Measurements from ENCODE around the gene LHCGR.

LHCGR gene

GRCh38 chr2:48721158-48721557, 34.4 kb downstream of the LHCGR start:
- no peak for DNase-seq (ENCODE audit: low read depth)
- no peak overlapping the region for H3K4me3 ChIP-seq (ENCODE audit: low read depth, low read length)
- TF ChIP-seq CTCF (conservative IDR thresholded peaks at IDR 0.05; ENCODE audit: low read depth, low read length), result no peak

GRCh38 chr2:48719480-48720177, 35.9 kb downstream of the LHCGR start:
- no peak for DNase-seq (ENCODE audit: low read depth)
- no peak overlapping the region for H3K4me3 ChIP-seq (ENCODE audit: low read depth, low read length)
- TF ChIP-seq CTCF (conservative IDR thresholded peaks at IDR 0.05; ENCODE audit: low read depth, low read length), result no peak

GRCh38 chr2:48717846-48718245, 37.7 kb downstream of the LHCGR start:
- no peak for TF ChIP-seq CTCF (conservative IDR thresholded peaks at IDR 0.05; ENCODE audit: low read depth, low read length)
- peak; percentile 67 for DNase-seq (ENCODE audit: low read depth)

GRCh38 chr2:48715956-48716355, 39.6 kb downstream of the LHCGR start:
- peak; percentile 92 for DNase-seq (ENCODE audit: low read depth)
- no peak for TF ChIP-seq CTCF (conservative IDR thresholded peaks at IDR 0.05; ENCODE audit: low read depth, low read length)

More at GRCh38 chr2:48717846-48718245, 37.7 kb downstream of the LHCGR start:
- H3K4me3 ChIP-seq (ENCODE audit: low read depth, low read length), result no peak overlapping the region

GRCh38 chr2:48715042-48715899, 40.3 kb downstream of the LHCGR start:
- H3K4me3 ChIP-seq (ENCODE audit: low read depth, low read length), result no peak overlapping the region
- TF ChIP-seq CTCF (conservative IDR thresholded peaks at IDR 0.05; ENCODE audit: low read depth, low read length), result no peak
- peak; percentile 93 for DNase-seq (ENCODE audit: low read depth)

More at GRCh38 chr2:48715956-48716355, 39.6 kb downstream of the LHCGR start:
- no peak overlapping the region for H3K4me3 ChIP-seq (ENCODE audit: low read depth, low read length)

GRCh38 chr2:48714245-48714644, 41.3 kb downstream of the LHCGR start:
- peak; percentile 73 for DNase-seq (ENCODE audit: low read depth)
- H3K4me3 ChIP-seq (ENCODE audit: low read depth, low read length), result no peak overlapping the region
- TF ChIP-seq CTCF (conservative IDR thresholded peaks at IDR 0.05; ENCODE audit: low read depth, low read length), result no peak

Measured in choroid plexus epithelial cell (primary cell).